GM10266 (cell line): ENCODE measurements around the gene PCDH17.
A peak's percentile ranks its signal among the peaks of the same experiment; 100 is the strongest.

Experiments
- DNase-seq: peaks from one replicate; pipeline ENCODE4 v3.0.0; 2012; ENCODE audit errors: extremely low spot score
- TF ChIP-seq, protein P1 (sequence below): IDR thresholded peaks from 2 replicates; pipeline ENCODE4 v1.5.1; 2012; ENCODE audit warnings: mild to moderate bottlenecking, low read depth; ENCODE audit not compliant: control insufficient read depth, insufficient read depth; ENCODE audit errors: missing control alignments

The PCDH17 gene

DNA sequence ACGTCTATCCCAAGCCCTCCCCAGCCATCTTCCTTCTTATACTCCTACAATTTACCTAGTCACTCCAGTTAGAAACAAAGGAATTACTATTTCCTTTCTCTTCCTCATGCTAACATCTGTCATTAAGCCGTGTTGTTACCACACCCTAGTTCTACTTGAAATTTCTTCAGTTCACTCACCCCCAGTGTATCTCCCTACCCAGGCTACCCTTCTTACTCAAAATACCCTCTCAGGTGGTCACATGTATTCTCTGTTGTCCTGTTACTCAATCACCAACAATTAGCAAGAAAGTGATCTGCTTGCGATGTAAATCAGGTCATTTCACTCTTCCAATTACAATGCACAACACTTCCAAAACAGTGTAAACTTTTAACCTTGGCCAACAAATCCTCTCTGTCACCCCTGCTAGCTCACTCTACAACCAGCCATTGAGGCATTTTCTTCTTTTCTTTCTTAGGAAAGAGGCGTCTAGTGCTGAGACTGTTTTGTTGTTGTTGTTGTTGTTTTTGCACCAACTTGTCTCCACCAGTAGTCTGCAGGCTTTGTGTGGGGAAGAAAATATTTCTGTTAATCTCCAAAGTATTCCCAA lies 50.7 kb downstream of the PCDH17 start:
- TF ChIP-seq, protein P1, sequence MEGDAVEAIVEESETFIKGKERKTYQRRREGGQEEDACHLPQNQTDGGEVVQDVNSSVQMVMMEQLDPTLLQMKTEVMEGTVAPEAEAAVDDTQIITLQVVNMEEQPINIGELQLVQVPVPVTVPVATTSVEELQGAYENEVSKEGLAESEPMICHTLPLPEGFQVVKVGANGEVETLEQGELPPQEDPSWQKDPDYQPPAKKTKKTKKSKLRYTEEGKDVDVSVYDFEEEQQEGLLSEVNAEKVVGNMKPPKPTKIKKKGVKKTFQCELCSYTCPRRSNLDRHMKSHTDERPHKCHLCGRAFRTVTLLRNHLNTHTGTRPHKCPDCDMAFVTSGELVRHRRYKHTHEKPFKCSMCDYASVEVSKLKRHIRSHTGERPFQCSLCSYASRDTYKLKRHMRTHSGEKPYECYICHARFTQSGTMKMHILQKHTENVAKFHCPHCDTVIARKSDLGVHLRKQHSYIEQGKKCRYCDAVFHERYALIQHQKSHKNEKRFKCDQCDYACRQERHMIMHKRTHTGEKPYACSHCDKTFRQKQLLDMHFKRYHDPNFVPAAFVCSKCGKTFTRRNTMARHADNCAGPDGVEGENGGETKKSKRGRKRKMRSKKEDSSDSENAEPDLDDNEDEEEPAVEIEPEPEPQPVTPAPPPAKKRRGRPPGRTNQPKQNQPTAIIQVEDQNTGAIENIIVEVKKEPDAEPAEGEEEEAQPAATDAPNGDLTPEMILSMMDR = no peak
- no peak for DNase-seq

DNA sequence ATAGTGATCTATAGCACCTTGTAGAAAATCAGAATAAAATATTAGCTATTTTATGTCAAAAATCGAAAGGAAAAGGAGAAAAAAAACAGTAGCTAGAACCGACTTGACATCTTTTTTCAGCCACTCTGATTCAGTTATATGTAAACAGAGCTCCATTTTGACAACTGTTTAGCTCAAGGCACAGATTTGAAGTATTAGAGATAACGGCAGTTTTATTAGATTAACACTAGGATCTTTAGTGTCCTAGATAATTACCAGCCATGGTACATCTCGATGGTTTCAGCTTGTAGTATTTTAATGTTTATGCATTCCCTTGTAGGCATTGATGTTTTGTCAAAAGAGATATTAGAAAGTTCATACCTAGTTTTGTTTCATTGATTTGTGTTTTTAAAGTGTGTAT lies 67.3 kb downstream of the PCDH17 start:
- no peak for DNase-seq
- TF ChIP-seq, protein P1 = no peak

DNA sequence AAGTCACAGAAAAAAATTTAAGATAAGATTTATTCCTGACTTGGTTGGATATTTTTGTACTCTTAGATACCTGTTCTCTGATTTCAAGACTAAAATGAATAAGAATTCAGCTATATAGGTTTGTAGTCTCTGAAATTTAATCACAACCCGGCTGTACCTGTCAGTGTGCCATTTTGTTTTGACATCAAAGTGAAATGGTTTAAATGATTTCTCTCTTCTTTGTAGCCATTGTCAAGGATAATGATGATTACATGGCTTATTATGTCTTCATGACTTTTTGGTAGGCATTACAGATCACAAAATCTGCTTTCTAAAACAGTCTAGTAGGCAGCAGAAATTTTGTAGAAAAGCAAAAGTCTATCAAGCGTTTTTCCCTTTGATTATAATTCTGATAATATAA lies 72.5 kb downstream of the PCDH17 start:
- TF ChIP-seq, protein P1 = no peak
- DNase-seq = no peak

DNA sequence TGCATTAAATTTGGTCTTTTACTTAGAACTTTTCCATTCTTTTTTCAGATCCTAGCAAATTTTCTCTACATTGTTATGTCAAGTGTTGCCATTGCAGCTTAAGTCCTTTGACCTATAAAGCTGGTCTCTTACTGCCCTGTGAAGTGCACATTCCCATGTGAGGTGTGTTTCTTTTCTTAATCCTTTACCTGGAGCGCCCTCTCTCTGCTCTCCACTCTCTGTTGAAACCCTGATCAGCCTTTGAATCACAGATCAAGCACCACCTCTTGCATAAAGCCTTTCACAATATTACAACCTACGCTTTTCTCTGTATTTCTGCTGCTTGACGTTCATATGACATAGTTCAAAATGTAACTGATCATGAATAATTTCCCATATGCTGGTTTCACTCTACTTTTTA lies 84.8 kb downstream of the PCDH17 start:
- DNase-seq = no peak
- TF ChIP-seq, protein P1 = peak; percentile 7

DNA sequence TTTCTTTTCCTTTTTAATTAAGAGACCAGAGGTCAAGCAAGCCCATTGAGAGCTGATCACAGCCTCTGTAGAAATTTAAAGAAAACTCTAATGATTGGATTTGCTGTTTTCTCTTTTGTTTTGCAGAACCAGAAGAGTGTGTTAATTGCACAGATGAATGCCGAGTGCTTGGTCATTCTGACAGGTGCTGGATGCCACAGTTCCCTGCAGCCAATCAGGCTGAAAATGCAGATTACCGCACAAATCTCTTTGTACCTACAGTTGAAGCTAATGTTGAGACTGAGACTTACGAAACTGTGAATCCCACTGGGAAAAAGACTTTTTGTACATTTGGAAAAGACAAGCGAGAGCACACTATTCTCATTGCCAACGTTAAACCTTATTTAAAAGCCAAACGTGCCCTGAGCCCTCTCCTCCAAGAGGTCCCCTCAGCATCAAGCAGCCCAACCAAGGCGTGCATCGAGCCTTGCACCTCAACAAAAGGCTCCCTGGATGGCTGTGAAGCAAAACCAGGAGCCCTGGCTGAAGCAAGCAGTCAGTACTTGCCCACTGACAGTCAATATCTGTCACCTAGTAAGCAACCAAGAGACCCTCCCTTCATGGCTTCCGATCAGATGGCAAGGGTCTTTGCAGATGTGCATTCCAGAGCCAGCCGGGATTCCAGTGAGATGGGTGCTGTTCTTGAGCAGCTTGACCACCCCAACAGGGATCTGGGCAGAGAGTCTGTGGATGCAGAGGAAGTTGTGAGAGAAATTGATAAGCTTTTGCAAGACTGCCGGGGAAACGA lies 93.1 kb downstream of the PCDH17 start:
- TF ChIP-seq, protein P1 = no peak
- no peak for DNase-seq

DNA sequence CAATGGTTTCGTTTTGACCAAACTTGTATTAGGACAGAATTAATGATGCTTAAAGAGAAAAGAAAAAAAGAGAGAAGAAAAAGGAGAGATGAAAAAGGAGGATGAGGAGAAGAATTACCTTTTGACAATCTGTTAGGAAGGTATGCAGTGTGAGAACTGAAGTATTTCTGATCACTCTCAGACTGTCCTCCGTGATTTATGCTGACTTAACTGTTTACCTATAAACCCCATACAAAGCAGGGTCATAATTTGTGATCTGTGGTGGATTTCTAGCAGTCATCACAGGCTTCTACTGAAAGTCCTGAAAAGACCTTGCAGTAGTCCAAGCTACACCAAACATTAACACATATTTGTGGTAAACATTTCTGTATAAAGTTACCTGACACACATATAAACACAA lies 93.9 kb downstream of the PCDH17 start:
- no peak for DNase-seq
- TF ChIP-seq, protein P1 = no peak

DNA sequence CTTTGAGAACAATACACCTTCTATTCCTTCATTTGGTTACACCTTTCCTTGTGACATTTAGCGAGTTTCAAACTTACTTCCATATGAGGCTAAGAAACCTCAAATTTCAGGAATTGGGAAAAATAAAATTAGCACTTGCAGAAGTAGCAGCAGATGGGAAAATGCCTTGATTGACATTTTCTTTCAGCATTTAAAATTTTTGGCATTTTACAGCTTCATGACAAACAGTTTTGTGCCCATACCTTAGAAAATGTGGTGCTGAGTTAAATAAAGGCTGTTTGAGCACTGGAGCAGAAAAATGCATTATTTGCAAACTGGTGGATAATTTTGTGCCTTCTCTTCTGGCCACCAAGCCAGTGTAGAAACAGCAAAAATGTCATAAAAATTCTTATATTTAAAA lies 95.4 kb downstream of the PCDH17 start:
- TF ChIP-seq, protein P1 = no peak
- DNase-seq = no peak
